ENCODE results near the gene IL10RA.

IL10RA gene

DNA sequence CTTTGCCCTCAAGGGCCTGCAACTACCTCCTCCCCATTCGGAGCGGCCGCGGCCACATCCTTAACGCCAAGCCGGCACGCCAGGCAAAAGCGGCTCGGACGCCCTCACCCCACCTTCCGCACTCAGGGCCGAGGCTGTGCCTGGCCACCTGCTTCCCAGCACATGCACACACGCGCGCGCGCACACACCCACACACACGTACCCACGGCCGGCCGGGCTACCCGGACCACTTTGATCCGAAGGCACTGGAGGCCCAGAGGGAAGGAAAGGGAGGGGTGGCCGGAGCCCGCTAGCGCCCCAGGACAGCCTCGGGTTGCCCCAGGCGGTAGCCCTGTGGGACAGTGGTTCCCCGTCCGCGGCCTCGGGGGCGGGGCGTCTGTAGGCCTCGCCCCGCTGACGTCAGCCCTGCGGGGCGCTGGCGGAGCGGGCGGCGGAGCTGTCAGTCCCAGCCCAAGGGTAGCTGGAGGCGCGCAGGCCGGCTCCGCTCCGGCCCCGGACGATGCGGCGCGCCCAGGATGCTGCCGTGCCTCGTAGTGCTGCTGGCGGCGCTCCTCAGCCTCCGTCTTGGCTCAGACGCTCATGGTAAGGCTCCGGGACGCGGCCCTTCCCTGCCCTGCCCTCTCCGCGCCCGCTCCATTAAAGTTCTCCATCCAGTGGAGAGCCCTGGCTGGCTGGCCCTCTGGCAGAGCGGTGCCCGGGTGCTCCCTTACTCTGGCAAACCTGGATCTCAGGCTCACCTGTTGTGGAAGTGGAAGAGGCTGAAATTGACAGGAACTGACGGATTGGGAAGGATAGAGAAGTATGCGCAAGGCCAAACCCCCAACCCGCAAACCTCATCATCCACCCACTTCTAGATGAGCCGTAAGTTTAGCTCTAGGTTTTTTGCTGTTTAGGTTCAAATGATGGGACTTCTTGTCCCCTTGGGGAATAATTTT, at the start of gene IL10RA:
Gene IL10RA (plus strand): TSS at position 442 of the 935 bp plus-strand sequence. CDS start 74 bp downstream, at position 516.
- DNase-seq (ENCODE audit: extremely low read depth, low read depth), result no peak
- TF ChIP-seq, protein P1, sequence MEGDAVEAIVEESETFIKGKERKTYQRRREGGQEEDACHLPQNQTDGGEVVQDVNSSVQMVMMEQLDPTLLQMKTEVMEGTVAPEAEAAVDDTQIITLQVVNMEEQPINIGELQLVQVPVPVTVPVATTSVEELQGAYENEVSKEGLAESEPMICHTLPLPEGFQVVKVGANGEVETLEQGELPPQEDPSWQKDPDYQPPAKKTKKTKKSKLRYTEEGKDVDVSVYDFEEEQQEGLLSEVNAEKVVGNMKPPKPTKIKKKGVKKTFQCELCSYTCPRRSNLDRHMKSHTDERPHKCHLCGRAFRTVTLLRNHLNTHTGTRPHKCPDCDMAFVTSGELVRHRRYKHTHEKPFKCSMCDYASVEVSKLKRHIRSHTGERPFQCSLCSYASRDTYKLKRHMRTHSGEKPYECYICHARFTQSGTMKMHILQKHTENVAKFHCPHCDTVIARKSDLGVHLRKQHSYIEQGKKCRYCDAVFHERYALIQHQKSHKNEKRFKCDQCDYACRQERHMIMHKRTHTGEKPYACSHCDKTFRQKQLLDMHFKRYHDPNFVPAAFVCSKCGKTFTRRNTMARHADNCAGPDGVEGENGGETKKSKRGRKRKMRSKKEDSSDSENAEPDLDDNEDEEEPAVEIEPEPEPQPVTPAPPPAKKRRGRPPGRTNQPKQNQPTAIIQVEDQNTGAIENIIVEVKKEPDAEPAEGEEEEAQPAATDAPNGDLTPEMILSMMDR (IDR thresholded peaks at IDR 0.05; ENCODE audit: low read depth, low read length), result no peak

DNA sequence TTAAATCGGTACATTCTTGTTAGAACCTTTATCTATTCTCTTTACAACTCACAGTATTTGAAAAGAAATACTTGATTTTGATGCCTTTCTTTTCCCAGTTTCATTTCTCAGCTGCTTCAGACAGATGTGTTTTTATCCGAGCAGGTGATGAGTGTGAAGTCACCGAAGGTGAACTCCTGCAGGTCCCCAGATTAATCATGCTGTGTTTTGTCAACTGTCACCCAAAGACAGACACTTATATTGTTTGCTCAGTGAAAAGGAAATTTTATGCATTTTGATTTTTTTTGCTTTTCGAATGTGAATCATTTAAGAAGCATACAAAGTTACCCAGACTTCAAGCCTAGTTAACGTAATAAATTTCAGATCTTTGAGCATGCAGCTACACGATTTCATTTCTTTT, 49.2 kb upstream of the IL10RA start:
- TF ChIP-seq, protein P1 (IDR thresholded peaks at IDR 0.05; ENCODE audit: low read depth, low read length), result no peak
- no peak for DNase-seq (ENCODE audit: extremely low read depth, low read depth)

DNA sequence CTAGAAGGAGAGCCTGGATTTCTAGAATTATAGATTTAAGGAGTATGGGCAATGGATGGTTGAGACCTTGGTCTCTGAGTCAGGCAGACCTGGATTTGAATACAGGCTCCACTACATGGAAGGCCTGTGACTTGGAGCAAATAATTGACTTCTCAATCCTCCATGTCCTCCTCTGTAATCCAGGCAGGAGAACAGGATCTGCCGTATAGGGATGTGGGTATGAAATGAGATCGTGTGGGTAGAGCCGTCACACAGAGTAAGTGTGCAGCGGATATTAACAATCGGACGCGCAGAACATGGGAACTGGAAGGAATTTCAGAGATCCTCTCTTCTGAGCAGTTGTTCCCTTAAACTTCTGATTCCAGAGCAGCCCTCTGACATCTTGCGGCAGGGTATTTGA, 45.5 kb upstream of the IL10RA start:
- DNase-seq (ENCODE audit: extremely low read depth, low read depth), result no peak
- TF ChIP-seq, protein P1 (IDR thresholded peaks at IDR 0.05; ENCODE audit: low read depth, low read length), result no peak

DNA sequence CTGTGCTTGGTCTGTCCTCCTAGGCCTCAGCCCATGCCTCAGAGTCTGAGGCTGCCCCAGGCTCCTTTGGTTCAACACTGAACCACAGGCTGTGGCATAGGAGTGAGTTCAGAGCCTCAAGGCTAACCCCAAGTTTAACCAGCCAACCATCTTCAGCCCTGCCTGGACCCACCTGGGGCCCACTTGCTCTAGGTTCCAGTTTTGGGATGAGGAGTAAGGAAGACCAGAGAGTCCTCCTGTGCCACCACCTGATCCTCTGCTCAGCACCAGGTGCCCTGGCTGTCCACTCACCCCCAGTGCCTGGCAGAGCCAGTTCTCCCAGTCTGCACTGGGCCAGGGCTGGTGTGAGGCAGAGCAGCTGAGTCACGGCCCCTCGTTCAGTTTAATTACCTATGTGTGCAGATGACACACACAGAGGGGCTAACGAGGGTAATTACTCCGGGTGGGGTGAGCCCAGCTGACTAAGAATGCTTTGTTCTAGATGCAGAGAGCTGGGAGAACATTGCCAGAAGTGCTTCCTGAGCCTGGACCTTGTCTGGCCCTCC, 45.0 kb upstream of the IL10RA start:
- TF ChIP-seq, protein P1 (IDR thresholded peaks at IDR 0.05; ENCODE audit: low read depth, low read length), result no peak
- no peak for DNase-seq (ENCODE audit: extremely low read depth, low read depth)

DNA sequence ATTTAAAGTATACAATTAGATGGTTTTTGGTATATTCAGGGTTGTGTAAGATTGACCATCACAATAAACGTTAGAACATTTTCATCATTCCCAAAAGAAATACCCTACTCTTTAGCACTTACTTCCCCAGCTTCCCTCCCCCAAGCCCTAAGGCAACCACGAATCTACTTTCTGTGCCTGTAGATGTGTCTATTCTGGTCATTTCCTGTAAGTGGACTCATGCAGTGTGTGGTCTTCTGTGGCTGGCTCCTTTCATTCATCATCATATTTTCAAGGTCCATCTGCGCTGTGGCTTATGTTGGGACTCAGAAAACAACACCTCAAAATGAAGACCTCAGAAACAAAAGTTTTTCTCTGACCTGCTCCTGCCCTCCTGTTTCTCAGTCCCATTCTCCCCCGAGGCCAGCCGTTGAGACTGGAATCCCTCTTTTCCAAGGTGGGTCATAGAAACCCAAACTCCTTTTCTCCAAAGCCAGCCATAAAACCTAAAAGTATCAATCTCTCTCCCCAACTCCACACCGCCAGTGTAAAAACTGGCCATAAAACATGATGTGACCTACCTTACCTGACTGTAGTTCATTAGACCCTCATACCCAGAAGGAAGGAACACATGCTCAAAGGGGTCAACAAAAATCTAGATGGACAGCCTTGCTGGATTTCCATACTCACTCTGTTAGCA, 44.1 kb upstream of the IL10RA start:
- DNase-seq (ENCODE audit: extremely low read depth, low read depth), result no peak
- TF ChIP-seq, protein P1 (IDR thresholded peaks at IDR 0.05; ENCODE audit: low read depth, low read length), result no peak

DNA sequence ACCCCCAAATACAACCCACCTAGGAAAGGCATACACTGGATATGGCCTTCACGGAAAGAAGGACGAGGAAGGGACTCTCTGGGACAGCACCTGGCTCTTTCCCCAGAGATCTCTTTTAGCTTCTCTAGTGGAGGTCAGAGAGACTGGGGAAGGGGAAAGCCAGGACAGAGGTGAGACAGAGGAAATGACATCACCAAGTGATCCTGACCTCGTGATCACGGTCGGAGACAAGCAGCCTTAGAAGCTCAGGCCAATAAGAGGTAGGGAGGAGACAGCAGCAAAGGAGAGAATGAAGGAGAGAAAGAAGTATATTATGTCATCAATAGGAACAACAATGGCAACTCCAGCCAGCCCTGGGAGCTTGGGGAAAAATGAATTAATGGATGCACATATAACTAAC, 41.6 kb upstream of the IL10RA start:
- TF ChIP-seq, protein P1 (IDR thresholded peaks at IDR 0.05; ENCODE audit: low read depth, low read length), result no peak
- no peak for DNase-seq (ENCODE audit: extremely low read depth, low read depth)

Measured in AG09319 (cell line).